GM12878 (cell line): ENCODE data around the gene NRG3. TPM values are rescaled to one million over a fixed set of nuclear protein-coding genes. Genes with fewer than 3 reads are reported as not detected.

ENCODE experiments used
- ATAC-seq: fragments of 200-7000 bp; cut with Tn5 transposase; 3 replicates; pipeline ENCODE4 v1.9.1; 2020; ENCODE audit warnings: mild to moderate bottlenecking, moderate library complexity
- BruUV-seq: library from RNA; stranded (reverse); fragments of 400-500 nt; replicated peaks from 2 replicates; lab custom pipeline; 2021; lab: Mats Ljungman, UMichigan
- CTCF ChIA-PET: fragments of 300-600 bp; sonication (Branson Sonifier 250); formaldehyde crosslinking; extraction: SDS; loops from one replicate; lab custom pipeline; 2021; ENCODE audit warnings: inconsistent platforms; lab: Yijun Ruan, JAX
- POLR2A ChIA-PET: fragments of 350-600 bp; formaldehyde crosslinking; extraction: SDS; loops from one replicate; lab custom pipeline; 2021; ENCODE audit warnings: inconsistent platforms; lab: Charles Lee
- RAD21 ChIA-PET: fragments of 300-600 bp; sonication (Branson Sonifier 250); formaldehyde crosslinking; loops from one replicate; lab custom pipeline; 2023; ENCODE audit warnings: antibody characterized with exemption; ENCODE audit not compliant: unreplicated experiment; lab: Charles Lee
- SMC1A ChIA-PET: fragments of 300-600 bp; sonication (Branson Sonifier 250); formaldehyde crosslinking; loops from one replicate; lab custom pipeline; 2023; ENCODE audit not compliant: unreplicated experiment, uncharacterized antibody; lab: Charles Lee
- DNase-seq: peaks from one replicate; pipeline ENCODE4 v3.0.0-alpha.2; 2011; ENCODE audit warnings: low read depth, low spot score
- FAIRE-seq: peaks from 3 replicates; lab custom pipeline; 2011; peaks lifted over from hg19 to GRCh38; lab: Jason Lieb, UNC
- H2AFZ ChIP-seq: 2 replicates; pipeline ENCODE4 v1.6.0; 2011; ENCODE audit warnings: low read depth, low read length, control low read depth; ENCODE audit not compliant: control insufficient read depth
- H3K27ac ChIP-seq: 2 replicates; pipeline ENCODE4 v1.5.1; 2011; ENCODE audit warnings: control low read depth; ENCODE audit not compliant: control insufficient read depth, insufficient read depth
- H3K27me3 ChIP-seq, 2 experiments: replicated peaks in 1 of 2; 2 replicates each; pipeline versions ENCODE4 v1.6.0 to v1.6.1; 2011; ENCODE audit warnings: low read length in 1 of 2; ENCODE audit not compliant: control insufficient read depth in 2 of 2, insufficient read depth in 2 of 2
- H3K36me3 ChIP-seq, 2 experiments: 2 replicates each; pipeline ENCODE4 v1.5.1; 2011; ENCODE audit warnings: low read length in 1 of 2; ENCODE audit not compliant: control insufficient read depth in 2 of 2, insufficient read depth in 2 of 2
- H3K4me1 ChIP-seq: 2 replicates; pipeline ENCODE4 v1.6.1; 2011; ENCODE audit warnings: mild to moderate bottlenecking, low read length, moderate library complexity, mixed read lengths; ENCODE audit not compliant: control insufficient read depth, insufficient read depth
- H3K4me2 ChIP-seq: 2 replicates; pipeline ENCODE4 v1.6.0; 2011; ENCODE audit warnings: control low read depth; ENCODE audit not compliant: control insufficient read depth, insufficient read depth
- H3K4me3 ChIP-seq: fragments of 200-600 bp; sonication (generic); 2 replicates; pipeline ENCODE4 v1.5.1; 2016
- H3K79me2 ChIP-seq: 2 replicates; pipeline ENCODE4 v1.6.0; 2011; ENCODE audit warnings: low read length; ENCODE audit not compliant: control insufficient read depth, insufficient read depth
- H3K9ac ChIP-seq: 2 replicates; pipeline ENCODE4 v1.8.0; 2011; ENCODE audit warnings: low read length, control low read depth, mixed read lengths; ENCODE audit not compliant: control insufficient read depth, insufficient read depth
- H3K9me3 ChIP-seq: replicated peaks from 3 replicates; pipeline ENCODE4 v1.5.1; 2011; ENCODE audit warnings: mild to moderate bottlenecking, low read length; ENCODE audit not compliant: control insufficient read depth, insufficient read depth
- H4K20me1 ChIP-seq: 2 replicates; pipeline ENCODE4 v1.6.0; 2011; ENCODE audit not compliant: control insufficient read depth, insufficient read depth
- ESRRA ChIP-seq: IDR thresholded peaks from 2 replicates; pipeline ENCODE4 v1.6.1; 2012; ENCODE audit warnings: mild to moderate bottlenecking, low read length, improper control_type of control experiment
- ETV6 ChIP-seq, 2 experiments: fragments of 450-650 bp in 1 of 2; IDR thresholded peaks in 1 of 2; conservative IDR thresholded peaks in 1 of 2; 2 replicates each; pipeline ENCODE4 v1.6.1; 2014; ENCODE audit warnings: antibody characterized with exemption in 1 of 2, borderline replicate concordance in 1 of 2, low read depth in 1 of 2, mild to moderate bottlenecking in 1 of 2, moderate library complexity in 1 of 2
- GATAD2B ChIP-seq: fragments of 450-650 bp; conservative IDR thresholded peaks from 2 replicates; pipeline ENCODE4 v1.6.1; 2017; ENCODE audit warnings: low read depth, mild to moderate bottlenecking, moderate library complexity
- RAD51 ChIP-seq: fragments of 450-650 bp; IDR thresholded peaks from 2 replicates; pipeline ENCODE4 v1.6.1; 2016; ENCODE audit warnings: moderate library complexity, mild to moderate bottlenecking, inconsistent platforms
- RBBP5 ChIP-seq: fragments of 200-600 bp; sonication (generic); conservative IDR thresholded peaks from 2 replicates; pipeline ENCODE4 v1.6.1; 2016
- RFX5 ChIP-seq: IDR thresholded peaks from 2 replicates; pipeline ENCODE4 v1.6.1; 2011; ENCODE audit warnings: low read depth, low read length, improper control_type of control experiment
- SRF ChIP-seq, 2 experiments: IDR thresholded peaks; 2 replicates each; pipeline ENCODE4 v1.6.1; 2011; ENCODE audit warnings: low read depth in 2 of 2, low read length in 2 of 2, mild to moderate bottlenecking in 1 of 2, moderate library complexity in 1 of 2
- WRNIP1 ChIP-seq: IDR thresholded peaks from 2 replicates; pipeline ENCODE4 v1.6.1; 2011; ENCODE audit warnings: low read depth, low read length, improper control_type of control experiment, borderline replicate concordance
- in situ Hi-C: fragments of 300-500 bp; cut with MboI; formaldehyde crosslinking; loops from 9 replicates; pipeline ENCODE4 v1.14.3; 2018; ENCODE audit warnings: mixed read lengths
- intact Hi-C: fragments of 100-400 bp; cut with micrococcal nuclease; formaldehyde crosslinking; loops from one replicate; pipeline ENCODE4 v1.14.2; 2022; ENCODE audit not compliant: unreplicated experiment
- polyA plus RNA-seq, 11 experiments: library from polyadenylated mRNA; depleted of rRNA in 4 of 11; unstranded in 6 of 11; stranded (reverse) in 5 of 11; fragments of >200 nt; fragmentation: Nextera tagmentation in 4 of 11; fragmentation: Illumina TruSeq in 1 of 11; extraction: Ambion mirVana in 4 of 11; extraction: Trizol in 1 of 11; gene quantifications; 1 replicate in 1 of 11; 2 replicates in 10 of 11; pipeline versions ENCODE4 v1.2.1 to v1.2.3, GENCODE V29; 2011 to 2016; ENCODE audit warnings: inconsistent platforms in 2 of 11, missing spikeins in 2 of 11, low read depth in 1 of 11
- total RNA-seq, 4 experiments: library from RNA; depleted of rRNA in 3 of 4; stranded (reverse); fragments of >200 nt in 3 of 4; fragmentation: Illumina TruSeq in 1 of 4; extraction: Trizol in 1 of 4; gene quantifications; 2 replicates each; pipeline versions ENCODE4 v1.2.1 to v1.2.3, GENCODE V29; 2013 to 2021
- TF ChIP-seq, protein P1 (sequence below): IDR thresholded peaks from 2 replicates; pipeline ENCODE4 v1.6.1; 2011; ENCODE audit warnings: mild to moderate bottlenecking, low read depth, low read length, moderate library complexity; ENCODE audit not compliant: insufficient replicate concordance

Gene NRG3
- total and polyA plus RNA-seq, 10 of the 15 experiments (the other 5 are each of a cell fraction or from before 2014, with no cell fraction given) = 0.03 to 0.41 (median 0.17) TPM; not detected in 3

DNA sequence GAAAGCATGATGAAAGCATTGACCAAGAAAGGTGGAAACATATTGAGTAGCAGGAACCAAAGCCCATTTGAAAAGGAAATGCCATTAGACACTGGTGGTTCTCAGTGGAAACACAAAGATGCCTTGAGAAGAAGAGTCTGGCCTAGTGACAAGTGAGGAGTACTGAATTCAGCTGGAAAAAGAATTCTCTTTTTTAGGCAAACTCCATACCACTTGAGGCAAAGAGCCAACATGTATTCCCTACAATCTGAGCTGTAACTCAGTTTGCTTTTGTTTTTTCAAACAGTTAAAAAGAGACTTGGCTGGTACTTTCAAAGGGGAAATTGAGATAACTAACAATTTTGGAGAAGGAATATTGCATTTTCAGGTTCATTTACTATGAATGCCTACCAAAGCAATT lies 624.0 kb downstream of the NRG3 start:
- ChIA-PET POLR2A (no interaction called here), RAD21 (no interaction called here)
- in situ Hi-C loops (no loop called here), intact Hi-C loops (no loop called here)
- Histone ChIP-seq H3K4me1 (no peaks in the 10 kb centered on the region), H3K27me3 (no peaks in the 10 kb centered on the region), H3K4me3 (no peak overlapping the region), H3K4me2 (no peak overlapping the region)
- BruUV-seq = no TSS peak
- DNase-seq = no peak
- no peak for ATAC-seq
- TF ChIP-seq RAD51 = no peak
- TF ChIP-seq, protein P1, sequence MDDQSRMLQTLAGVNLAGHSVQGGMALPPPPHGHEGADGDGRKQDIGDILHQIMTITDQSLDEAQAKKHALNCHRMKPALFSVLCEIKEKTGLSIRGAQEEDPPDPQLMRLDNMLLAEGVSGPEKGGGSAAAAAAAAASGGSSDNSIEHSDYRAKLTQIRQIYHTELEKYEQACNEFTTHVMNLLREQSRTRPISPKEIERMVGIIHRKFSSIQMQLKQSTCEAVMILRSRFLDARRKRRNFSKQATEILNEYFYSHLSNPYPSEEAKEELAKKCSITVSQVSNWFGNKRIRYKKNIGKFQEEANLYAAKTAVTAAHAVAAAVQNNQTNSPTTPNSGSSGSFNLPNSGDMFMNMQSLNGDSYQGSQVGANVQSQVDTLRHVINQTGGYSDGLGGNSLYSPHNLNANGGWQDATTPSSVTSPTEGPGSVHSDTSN = no peak
- TF ChIP-seq RBBP5 = no peak
- no peak for TF ChIP-seq RFX5
- TF ChIP-seq GATAD2B = no peak
- no peak for TF ChIP-seq ESRRA
- no peak for TF ChIP-seq ETV6 (conservative IDR thresholded peaks at IDR 0.05 in 1 of 2, IDR thresholded peaks at IDR 0.05 in 1 of 2; ENCODE audit: borderline replicate concordance in 1 of 2, low read depth in 1 of 2)
- no peak for TF ChIP-seq SRF (IDR thresholded peaks at IDR 0.05; ENCODE audit: low read depth in 2 of 2, low read length in 2 of 2)
- TF ChIP-seq WRNIP1 = no peak
- TF ChIP-seq, all 136 proteins: peak for 0
- H3K36me3 ChIP-seq = no peaks in the 10 kb centered on the region
- SMC1A ChIA-PET = no interaction called here
- CTCF ChIA-PET = no interaction called here
- no peaks in the 10 kb centered on the region for H4K20me1 ChIP-seq
- H3K27ac ChIP-seq = no peak overlapping the region
- H3K79me2 ChIP-seq = no peaks in the 10 kb centered on the region
- H2AFZ ChIP-seq = no peak overlapping the region
- FAIRE-seq = no peak
- H3K9ac ChIP-seq = no peak overlapping the region
- H3K9me3 ChIP-seq = no peaks in the 10 kb centered on the region
